Measurements from ENCODE around the gene GSTA4. TPM values are rescaled to one million over a fixed set of nuclear protein-coding genes. Genes with fewer than 3 reads are reported as not detected.

Gene GSTA4
- total and polyA plus RNA-seq, 2 of the 13 experiments (the other 11 are each of a cell fraction or from before 2014, with no cell fraction given), result 34.1 to 53.6 TPM

GRCh38 chr6:52984247-52984646 is 10.8 kb downstream of the GSTA4 start:
- Histone ChIP-seq H3K9ac (ENCODE audit: insufficient read depth, low read depth, low read length) (no peak overlapping the region), H3K4me3 (replicated peaks in 1 of 3; ENCODE audit: insufficient read depth in 1 of 3, low read depth in 2 of 3, low read length in 3 of 3) (no peak overlapping the region), H3K79me2 (ENCODE audit: insufficient read depth, low read length) (no peaks in the 10 kb centered on the region), H3K9me3 (ENCODE audit: low read length) (no peaks in the 10 kb centered on the region), H3K27ac (ENCODE audit: extremely low read length, insufficient read depth, low read length) (no peak overlapping the region), H3K36me3 (replicated peaks in 1 of 2; ENCODE audit: control insufficient read depth in 1 of 2, insufficient read depth in 2 of 2, low read length in 2 of 2) (peaks cover 6 to 30% of the 10 kb centered on the region in 2 experiments), H3K4me2 (ENCODE audit: low read depth, low read length) (no peak overlapping the region), H3K4me1 (ENCODE audit: insufficient read depth, low read length) (no peaks in the 10 kb centered on the region), H3K27me3 (ENCODE audit: control insufficient read depth in 1 of 2, insufficient read depth in 2 of 2, low read length in 2 of 2) (no peaks in the 10 kb centered on the region), H4K20me1 (ENCODE audit: insufficient read depth, low read length) (no peaks in the 10 kb centered on the region), H2AFZ (ENCODE audit: low read length) (no peak overlapping the region)
- no TSS peak for BruUV-seq (replicated peaks)
- in situ Hi-C loops (cut with HindIII; ENCODE audit: extremely low pct_ligation_motif_present, low pct_unique_long_range_greater_than_20kb), result no loop called here
- TF ChIP-seq, protein P1, sequence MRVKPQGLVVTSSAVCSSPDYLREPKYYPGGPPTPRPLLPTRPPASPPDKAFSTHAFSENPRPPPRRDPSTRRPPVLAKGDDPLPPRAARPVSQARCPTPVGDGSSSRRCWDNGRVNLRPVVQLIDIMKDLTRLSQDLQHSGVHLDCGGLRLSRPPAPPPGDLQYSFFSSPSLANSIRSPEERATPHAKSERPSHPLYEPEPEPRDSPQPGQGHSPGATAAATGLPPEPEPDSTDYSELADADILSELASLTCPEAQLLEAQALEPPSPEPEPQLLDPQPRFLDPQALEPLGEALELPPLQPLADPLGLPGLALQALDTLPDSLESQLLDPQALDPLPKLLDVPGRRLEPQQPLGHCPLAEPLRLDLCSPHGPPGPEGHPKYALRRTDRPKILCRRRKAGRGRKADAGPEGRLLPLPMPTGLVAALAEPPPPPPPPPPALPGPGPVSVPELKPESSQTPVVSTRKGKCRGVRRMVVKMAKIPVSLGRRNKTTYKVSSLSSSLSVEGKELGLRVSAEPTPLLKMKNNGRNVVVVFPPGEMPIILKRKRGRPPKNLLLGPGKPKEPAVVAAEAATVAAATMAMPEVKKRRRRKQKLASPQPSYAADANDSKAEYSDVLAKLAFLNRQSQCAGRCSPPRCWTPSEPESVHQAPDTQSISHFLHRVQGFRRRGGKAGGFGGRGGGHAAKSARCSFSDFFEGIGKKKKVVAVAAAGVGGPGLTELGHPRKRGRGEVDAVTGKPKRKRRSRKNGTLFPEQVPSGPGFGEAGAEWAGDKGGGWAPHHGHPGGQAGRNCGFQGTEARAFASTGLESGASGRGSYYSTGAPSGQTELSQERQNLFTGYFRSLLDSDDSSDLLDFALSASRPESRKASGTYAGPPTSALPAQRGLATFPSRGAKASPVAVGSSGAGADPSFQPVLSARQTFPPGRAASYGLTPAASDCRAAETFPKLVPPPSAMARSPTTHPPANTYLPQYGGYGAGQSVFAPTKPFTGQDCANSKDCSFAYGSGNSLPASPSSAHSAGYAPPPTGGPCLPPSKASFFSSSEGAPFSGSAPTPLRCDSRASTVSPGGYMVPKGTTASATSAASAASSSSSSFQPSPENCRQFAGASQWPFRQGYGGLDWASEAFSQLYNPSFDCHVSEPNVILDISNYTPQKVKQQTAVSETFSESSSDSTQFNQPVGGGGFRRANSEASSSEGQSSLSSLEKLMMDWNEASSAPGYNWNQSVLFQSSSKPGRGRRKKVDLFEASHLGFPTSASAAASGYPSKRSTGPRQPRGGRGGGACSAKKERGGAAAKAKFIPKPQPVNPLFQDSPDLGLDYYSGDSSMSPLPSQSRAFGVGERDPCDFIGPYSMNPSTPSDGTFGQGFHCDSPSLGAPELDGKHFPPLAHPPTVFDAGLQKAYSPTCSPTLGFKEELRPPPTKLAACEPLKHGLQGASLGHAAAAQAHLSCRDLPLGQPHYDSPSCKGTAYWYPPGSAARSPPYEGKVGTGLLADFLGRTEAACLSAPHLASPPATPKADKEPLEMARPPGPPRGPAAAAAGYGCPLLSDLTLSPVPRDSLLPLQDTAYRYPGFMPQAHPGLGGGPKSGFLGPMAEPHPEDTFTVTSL (CRISPR knock-in tag; IDR thresholded peaks at IDR 0.05; ENCODE audit: borderline replicate concordance), result no peak
- TF ChIP-seq KDM5A (IDR thresholded peaks at IDR 0.05; ENCODE audit: borderline replicate concordance, low read length), result no peak
- WGBS (ENCODE audit: low lambda C conversion rate), result 95% methylated on average over 3 of the region's 3 CpGs
- DNase-seq (ENCODE audit: low spot score) (no peak), FAIRE-seq (no peak), ATAC-seq (no peak)
- ChIA-PET POLR2A (no interaction called here), CTCF (ENCODE audit: low intra/inter-chr PET ratio, low total read pairs) (no interaction called here)
- intact Hi-C loops (cut with micrococcal nuclease; ENCODE audit: unreplicated experiment), result no loop called here
